Calu3 (cell line): ENCODE data around the gene RAB22A. TPM values are rescaled to one million over a fixed set of nuclear protein-coding genes. Genes with fewer than 3 reads are reported as not detected.

Experiments
- BruUV-seq: library from RNA; stranded (reverse); fragments of 400-500 nt; replicated peaks from 2 replicates; lab custom pipeline; 2021; lab: Mats Ljungman, UMichigan
- CTCF ChIA-PET: fragments of 300-600 bp; sonication (Branson Sonifier 250); formaldehyde crosslinking; loops from one replicate; lab custom pipeline; 2022; ENCODE audit warnings: antibody characterized with exemption; lab: Charles Lee
- DNase-seq: peaks from one replicate; pipeline ENCODE4 v3.0.0; 2022
- H3K27ac Mint-ChIP-seq: one replicate; pipeline ENCODE4 v1.8.0; 2022; ENCODE audit warnings: mixed read lengths; ENCODE audit not compliant: unreplicated experiment
- H3K27me3 Mint-ChIP-seq: one replicate; pipeline ENCODE4 v1.8.0; 2022; ENCODE audit warnings: mixed read lengths; ENCODE audit not compliant: unreplicated experiment
- H3K36me3 Mint-ChIP-seq: one replicate; pipeline ENCODE4 v1.8.0; 2022; ENCODE audit warnings: mild to moderate bottlenecking, moderate library complexity, mixed read lengths; ENCODE audit not compliant: insufficient read depth, unreplicated experiment
- H3K4me1 Mint-ChIP-seq: one replicate; pipeline ENCODE4 v1.8.0; 2022; ENCODE audit warnings: mild to moderate bottlenecking, low read depth, mixed read lengths; ENCODE audit not compliant: unreplicated experiment
- H3K4me3 Mint-ChIP-seq: one replicate; pipeline ENCODE4 v1.8.0; 2022; ENCODE audit warnings: mild to moderate bottlenecking, low read depth, moderate library complexity, mixed read lengths; ENCODE audit not compliant: unreplicated experiment
- H3K9me3 Mint-ChIP-seq: one replicate; pipeline ENCODE4 v1.8.0; 2022; ENCODE audit warnings: low read depth, mixed read lengths; ENCODE audit not compliant: unreplicated experiment
- CTCF ChIP-seq: fragments of 200-600 bp; IDR thresholded peaks from one replicate; pipeline ENCODE4 v1.8.0; 2022; ENCODE audit warnings: antibody characterized with exemption; ENCODE audit not compliant: unreplicated experiment
- intact Hi-C: fragments of 100-400 bp; cut with micrococcal nuclease; formaldehyde crosslinking; loops from one replicate; pipeline ENCODE4 v1.10.0; 2022; ENCODE audit not compliant: unreplicated experiment
- total RNA-seq: library from RNA; stranded (reverse); gene quantifications from 2 replicates; pipeline ENCODE4 v1.2.3, GENCODE V29; 2022

RAB22A gene
- total RNA-seq, 1 experiment from 2014 or later, result 29.0 TPM

GRCh38 chr20:58388028-58388601 lies 78.6 kb downstream of the RAB22A start:
- H3K4me1 Mint-ChIP-seq, result peaks cover 43% of the 10 kb centered on the region
- no peak overlapping the region for H3K4me3 Mint-ChIP-seq
- DNase-seq, result no peak
- peaks cover 35% of the 10 kb centered on the region for H3K36me3 Mint-ChIP-seq
- intact Hi-C loops, result loop anchor here (10.0 kb wide), 1 partner anchor 153 kb away; no protein-coding TSS in a partner anchor
- H3K9me3 Mint-ChIP-seq, result no peaks in the 10 kb centered on the region
- H3K27me3 Mint-ChIP-seq, result peaks cover 13% of the 10 kb centered on the region
- CTCF ChIA-PET, result interaction anchor here (1.1 to 1.8 kb wide), 2 partner anchors 11 to 263 kb away, joined by 7 to 9 read pairs; partner anchors contain the start of gene STX16
- TSS peak; percentile 61 for BruUV-seq
- TF ChIP-seq CTCF, result no peak
- H3K27ac Mint-ChIP-seq, result no peak overlapping the region

- DNase-seq, result peak; percentile 99
- H3K9me3 Mint-ChIP-seq, result no peaks in the 10 kb centered on the region
- peak within 1 kb of the TSS; percentile 80 for H3K4me3 Mint-ChIP-seq
- peaks cover 51% of the 10 kb centered on the region for H3K4me1 Mint-ChIP-seq
- peaks cover 35% of the 10 kb centered on the region for H3K36me3 Mint-ChIP-seq
- H3K27ac Mint-ChIP-seq, result peak within 1 kb of the TSS; percentile 83
- peaks cover 5% of the 10 kb centered on the region for H3K27me3 Mint-ChIP-seq
- CTCF ChIA-PET, result interaction anchor here (0.7 to 1.8 kb wide), 8 partner anchors 11 to 929 kb away, joined by 3 to 9 read pairs (median 4); partner anchors contain the start of gene STX16
- no peak for TF ChIP-seq CTCF
- intact Hi-C loops, result loop anchor here (10.0 kb wide), 1 partner anchor 154 kb away; no protein-coding TSS in a partner anchor
- BruUV-seq, result no TSS peak
These were observed 79.4 kb downstream of the RAB22A start, which contains the start of gene VAPB for GRCh38 chr20:58388882-58389323. VAPB (plus strand) TSS chr20:58389229; CDS start chr20:58389460, 231 bp downstream.

GRCh38 chr20:58389324-58389967 lies 79.9 kb downstream of the RAB22A start:
- CTCF ChIA-PET, result interaction anchor here (0.7 to 1.8 kb wide), 8 partner anchors 10 to 930 kb away, joined by 3 to 9 read pairs (median 4); partner anchors contain the start of gene STX16
- Mint-ChIP-seq H3K9me3 (no peaks in the 10 kb centered on the region), H3K27ac (peak overlapping the region; percentile 83), H3K4me3 (peak overlapping the region; percentile 80), H3K36me3 (peaks cover 35% of the 10 kb centered on the region), H3K27me3 (no peaks in the 10 kb centered on the region), H3K4me1 (peaks cover 53% of the 10 kb centered on the region)
- peak; percentile 59 for DNase-seq
- intact Hi-C loops, result loop anchor here (10.0 kb wide), 1 partner anchor 155 kb away; no protein-coding TSS in a partner anchor
- no peak for TF ChIP-seq CTCF
- BruUV-seq, result no TSS peak

GRCh38 chr20:58389968-58390658 lies 80.6 kb downstream of the RAB22A start:
- intact Hi-C loops, result loop anchor here (10.0 kb wide), 1 partner anchor 155 kb away; no protein-coding TSS in a partner anchor
- no peaks in the 10 kb centered on the region for H3K9me3 Mint-ChIP-seq
- H3K4me1 Mint-ChIP-seq, result peaks cover 52% of the 10 kb centered on the region
- H3K4me3 Mint-ChIP-seq, result peak overlapping the region; percentile 80
- BruUV-seq, result no TSS peak
- H3K27ac Mint-ChIP-seq, result peak overlapping the region; percentile 83
- DNase-seq, result no peak
- CTCF ChIA-PET, result interaction anchor here (1.8 kb wide), 1 partner anchor 13 kb away, joined by 7 read pairs; no protein-coding TSS in a partner anchor
- TF ChIP-seq CTCF, result no peak
- H3K36me3 Mint-ChIP-seq, result peaks cover 35% of the 10 kb centered on the region
- no peaks in the 10 kb centered on the region for H3K27me3 Mint-ChIP-seq
